H1 (cell line): ENCODE results near the gene COG3. TPM values are rescaled to one million over a fixed set of nuclear protein-coding genes. Genes with fewer than 3 reads are reported as not detected.

Experiments used
- CTCF ChIA-PET: fragments of 300-600 bp; sonication (Branson Sonifier 250); formaldehyde crosslinking; loops from one replicate; lab custom pipeline; 2021; ENCODE audit not compliant: partially characterized antibody; lab: Charles Lee
- POLR2A ChIA-PET: fragments of 300-600 bp; sonication (Branson Sonifier 250); formaldehyde crosslinking; loops from one replicate; lab custom pipeline; 2021; ENCODE audit warnings: inconsistent platforms; ENCODE audit not compliant: partially characterized antibody; lab: Charles Lee
- DNase-seq, 2 experiments: peaks; one replicate each; pipeline versions ENCODE4 v3.0.0 to v3.0.0-alpha.2; 2010 to 2022; ENCODE audit warnings: low spot score in 2 of 2, low read depth in 1 of 2, mixed read lengths in 1 of 2
- FAIRE-seq: peaks from 2 replicates; lab custom pipeline; 2011; peaks lifted over from hg19 to GRCh38; lab: Jason Lieb, UNC
- H2AFZ ChIP-seq: 2 replicates; pipeline ENCODE4 v1.8.1; 2012; ENCODE audit warnings: low read length, inconsistent platforms
- H2AK5ac ChIP-seq: 2 replicates; pipeline ENCODE4 v1.6.1; 2013; ENCODE audit warnings: low read depth, low read length
- H2BK120ac ChIP-seq: replicated peaks from 2 replicates; pipeline ENCODE3; 2013; ENCODE audit warnings: low read depth, low read length, inconsistent platforms
- H2BK12ac ChIP-seq: 2 replicates; pipeline ENCODE4 v1.6.1; 2013; ENCODE audit warnings: low read depth, low read length
- H2BK15ac ChIP-seq: 2 replicates; pipeline ENCODE4 v1.6.1; 2013; ENCODE audit warnings: low read length
- H2BK20ac ChIP-seq: 2 replicates; pipeline ENCODE4 v1.6.1; 2013; ENCODE audit warnings: low read length
- H2BK5ac ChIP-seq: 2 replicates; pipeline ENCODE4 v1.6.1; 2013; ENCODE audit warnings: low read depth, low read length
- H3K14ac ChIP-seq: 2 replicates; pipeline ENCODE4 v1.6.1; 2013; ENCODE audit warnings: inconsistent platforms; ENCODE audit not compliant: insufficient read length
- H3K18ac ChIP-seq: 2 replicates; pipeline ENCODE4 v1.6.1; 2013; ENCODE audit warnings: low read length; ENCODE audit errors: extremely low read depth
- H3K23ac ChIP-seq: 2 replicates; pipeline ENCODE4 v1.6.1; 2013; ENCODE audit warnings: inconsistent platforms; ENCODE audit not compliant: insufficient read length
- H3K23me2 ChIP-seq: 2 replicates; pipeline ENCODE4 v1.6.1; 2013; ENCODE audit warnings: low read depth, low read length
- H3K27ac ChIP-seq: 2 replicates; pipeline ENCODE4 v1.6.1; 2011; ENCODE audit warnings: low read depth, low read length, inconsistent platforms
- H3K27me3 ChIP-seq, 4 experiments: replicated peaks in 1 of 4; 1 replicate in 1 of 4; 2 replicates in 3 of 4; pipeline versions ENCODE4 v1.6.1 to v1.8.1; 2011 to 2013; ENCODE audit warnings: low read length in 3 of 4, mild to moderate bottlenecking in 3 of 4, inconsistent platforms in 2 of 4, mixed read lengths in 2 of 4, moderate library complexity in 1 of 4; ENCODE audit not compliant: control insufficient read depth in 3 of 4, insufficient read depth in 3 of 4; ENCODE audit errors: extremely low read depth in 1 of 4
- H3K36me3 ChIP-seq, 4 experiments: 2 replicates each; pipeline versions ENCODE4 v1.6.1 to v1.8.1; 2011 to 2013; ENCODE audit warnings: mild to moderate bottlenecking in 4 of 4, low read length in 3 of 4, moderate library complexity in 2 of 4, control low read depth in 1 of 4, inconsistent platforms in 1 of 4; ENCODE audit not compliant: insufficient read depth in 4 of 4, control insufficient read depth in 2 of 4
- H3K4ac ChIP-seq: replicated peaks from 2 replicates; pipeline ENCODE3; 2013; ENCODE audit warnings: low read length, low read depth, mixed read lengths, inconsistent platforms; ENCODE audit not compliant: insufficient read length
- H3K4me1 ChIP-seq, 4 experiments: replicated peaks in 1 of 4; 1 replicate in 1 of 4; 2 replicates in 3 of 4; pipeline versions ENCODE4 v1.6.1 to v1.8.1; 2011 to 2013; ENCODE audit warnings: low read length in 3 of 4, inconsistent platforms in 2 of 4, mixed read lengths in 1 of 4; ENCODE audit not compliant: insufficient read depth in 4 of 4, control insufficient read depth in 3 of 4
- H3K4me2 ChIP-seq, 2 experiments: 2 replicates each; pipeline versions ENCODE4 v1.6.1 to v1.8.1; 2011 to 2013; ENCODE audit warnings: low read depth in 2 of 2, low read length in 2 of 2, control low read depth in 1 of 2, inconsistent platforms in 1 of 2, mild to moderate bottlenecking in 1 of 2; ENCODE audit not compliant: insufficient read depth in 1 of 2
- H3K4me3 ChIP-seq, 4 experiments: fragments of 200-600, 300-600 bp in 1 of 4; sonication (generic), shearing (Covaris generic), sonication (Bioruptor Twin) in 1 of 4; 2 replicates each; pipeline versions ENCODE4 v1.5.1 to v1.8.1; 2011 to 2016; ENCODE audit warnings: low read length in 4 of 4, low read depth in 3 of 4, control low read depth in 2 of 4, inconsistent platforms in 2 of 4, mild to moderate bottlenecking in 2 of 4, mixed read lengths in 1 of 4, moderate library complexity in 1 of 4; ENCODE audit not compliant: insufficient read depth in 2 of 4; ENCODE audit errors: extremely low read depth in 1 of 4
- H3K56ac ChIP-seq: replicated peaks from 2 replicates; pipeline ENCODE3; 2013; ENCODE audit warnings: low read depth, mild to moderate bottlenecking, mixed read lengths, low read length, inconsistent platforms; ENCODE audit not compliant: insufficient read length
- H3K79me1 ChIP-seq: 2 replicates; pipeline ENCODE4 v1.6.1; 2013; ENCODE audit warnings: low read depth, low read length, control low read depth
- H3K79me2 ChIP-seq, 2 experiments: 2 replicates each; pipeline versions ENCODE4 v1.6.1 to v1.8.1; 2012 to 2013; ENCODE audit warnings: low read length in 2 of 2, mild to moderate bottlenecking in 2 of 2, inconsistent platforms in 1 of 2; ENCODE audit not compliant: insufficient read depth in 2 of 2, control insufficient read depth in 1 of 2
- H3K9ac ChIP-seq, 4 experiments: replicated peaks in 1 of 4; 1 replicate in 1 of 4; 2 replicates in 3 of 4; pipeline versions ENCODE4 v1.6.1 to v1.8.1; 2011 to 2013; ENCODE audit warnings: low read depth in 3 of 4, low read length in 3 of 4, control low read depth in 2 of 4, mild to moderate bottlenecking in 2 of 4, moderate library complexity in 2 of 4, inconsistent platforms in 1 of 4; ENCODE audit errors: extremely low read depth in 1 of 4
- H3K9me3 ChIP-seq, 2 experiments: 2 replicates each; pipeline versions ENCODE4 v1.6.1 to v1.8.1; 2012 to 2013; ENCODE audit warnings: mild to moderate bottlenecking in 2 of 2, moderate library complexity in 2 of 2, control low read depth in 1 of 2, inconsistent platforms in 1 of 2, low read depth in 1 of 2, low read length in 1 of 2, mixed read lengths in 1 of 2; ENCODE audit not compliant: insufficient read depth in 2 of 2
- H4K20me1 ChIP-seq, 2 experiments: replicated peaks in 1 of 2; 2 replicates each; pipeline versions ENCODE3 to v1.8.1; 2011 to 2013; ENCODE audit warnings: inconsistent platforms in 2 of 2, low read length in 2 of 2, mild to moderate bottlenecking in 1 of 2; ENCODE audit not compliant: insufficient read depth in 2 of 2, control insufficient read depth in 1 of 2
- H4K5ac ChIP-seq: 2 replicates; pipeline ENCODE4 v1.6.1; 2013; ENCODE audit warnings: low read length, low read depth, mixed read lengths, inconsistent platforms; ENCODE audit not compliant: insufficient read length
- H4K8ac ChIP-seq: 2 replicates; pipeline ENCODE4 v1.8.0; 2013; ENCODE audit warnings: mild to moderate bottlenecking, moderate library complexity, low read length, inconsistent platforms; ENCODE audit not compliant: insufficient read depth; ENCODE audit errors: extremely low read depth
- H4K91ac ChIP-seq: replicated peaks from 2 replicates; pipeline ENCODE3; 2013; ENCODE audit warnings: low read length, mixed read lengths, inconsistent platforms; ENCODE audit not compliant: insufficient read length
- SUZ12 ChIP-seq: fragments of 200-600 bp; sonication (generic); IDR thresholded peaks from 2 replicates; pipeline ENCODE4 v1.6.1; 2012; ENCODE audit warnings: mild to moderate bottlenecking, inconsistent platforms, low read length, moderate library complexity, mixed read lengths
- WGBS, 2 experiments: shearing (Covaris generic) in 1 of 2; methylation state at CpG; one replicate each; pipeline versions ENCODE4 v1.1.6 to v1.1.7; 2013 to 2015; ENCODE audit warnings: low lambda C conversion rate in 2 of 2, mixed read lengths in 2 of 2, inconsistent platforms in 1 of 2, low coverage in 1 of 2, missing lambda C conversion rate in 1 of 2; ENCODE audit not compliant: insufficient replicate concordance in 2 of 2, insufficient coverage in 1 of 2, insufficient read length in 1 of 2; ENCODE audit errors: extremely low coverage in 1 of 2, missing lambda C conversion rate in 1 of 2; 5-methylcytosine and 5-hydroxymethylcytosine counted together
- polyA plus RNA-seq, 7 experiments: library from polyadenylated mRNA; depleted of rRNA in 3 of 7; stranded (reverse) in 5 of 7; unstranded in 2 of 7; fragments of >200 nt in 5 of 7; fragments of 200-250 nt in 2 of 7; gene quantifications; 1 replicate in 5 of 7; 2 replicates in 1 of 7; 4 replicates in 1 of 7; pipeline versions ENCODE4 v1.2.1 to v1.2.3, GENCODE V29; 2011 to 2013; ENCODE audit warnings: missing spikeins in 2 of 7, mixed read lengths in 2 of 7
- total RNA-seq: library from RNA; stranded (reverse); fragmentation: NEBNext Ultra II Directional; extraction: Animal tissue kit (Norgen Biotek cat#: 25700); gene quantifications from 2 replicates; pipeline ENCODE4 v1.2.1, GENCODE V29; 2021

COG3 gene
- total and polyA plus RNA-seq, 2 of the 8 experiments (the other 6 are each of a cell fraction or from before 2014, with no cell fraction given): 12.7 to 13.5 TPM

DNA sequence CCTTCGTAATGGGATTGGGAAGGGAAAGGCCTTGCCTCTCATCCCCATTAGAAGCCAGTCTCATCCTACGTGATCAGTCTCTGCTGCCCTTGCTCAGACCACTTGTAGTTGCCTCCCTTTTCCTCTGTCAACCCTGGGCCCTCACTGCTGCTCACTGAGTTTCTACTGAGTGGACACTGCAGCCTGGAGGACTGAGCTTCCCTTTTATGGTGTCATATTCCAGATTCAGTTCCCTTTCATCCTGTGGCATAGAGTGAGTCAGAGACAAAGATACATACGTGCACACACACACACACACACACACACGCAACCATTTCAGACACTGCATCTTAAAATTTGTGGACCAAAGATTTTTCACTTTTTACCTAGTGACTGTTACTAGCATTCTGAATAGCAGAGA is 56.6 kb downstream of the COG3 start:
- H3K27ac ChIP-seq: no peak overlapping the region
- H3K56ac ChIP-seq: no peak overlapping the region
- 93% methylated on average over 4 of the region's 4 CpGs; no CpG with 5 or more reads in 1 of the 2 experiments for WGBS, 2 experiments
- no peak overlapping the region for H3K4ac ChIP-seq
- no peaks in the 10 kb centered on the region for H3K23me2 ChIP-seq
- H3K4me3 ChIP-seq: no peak overlapping the region
- POLR2A ChIA-PET: no interaction called here
- no peak overlapping the region for H3K18ac ChIP-seq
- no peak overlapping the region for H2AFZ ChIP-seq
- peaks cover 5 to 37% (median 24%) of the 10 kb centered on the region in 4 experiments; a peak in 7 of 8 replicates for H3K36me3 ChIP-seq
- H4K91ac ChIP-seq: no peak overlapping the region
- H2BK5ac ChIP-seq: no peak overlapping the region
- no peak overlapping the region for H3K23ac ChIP-seq
- no peak overlapping the region for H4K8ac ChIP-seq
- CTCF ChIA-PET: interaction anchor here (1.2 to 1.5 kb wide), 2 partner anchors 151 to 196 kb away, joined by 3 read pairs; no protein-coding TSS in a partner anchor
- DNase-seq (no peak), FAIRE-seq (no peak)
- no peak overlapping the region for H2BK15ac ChIP-seq
- no peak overlapping the region for H2AK5ac ChIP-seq
- no peaks in the 10 kb centered on the region for H3K79me1 ChIP-seq
- H4K5ac ChIP-seq: no peak overlapping the region
- no peak overlapping the region for H3K9ac ChIP-seq
- H3K79me2 ChIP-seq: no peaks in the 10 kb centered on the region
- H3K9me3 ChIP-seq: no peaks in the 10 kb centered on the region
- H2BK120ac ChIP-seq: no peak overlapping the region
- no peak overlapping the region for H2BK12ac ChIP-seq
- H3K27me3 ChIP-seq: no peaks in the 10 kb centered on the region; a peak in 2 of 7 replicates
- no peak overlapping the region for H3K14ac ChIP-seq
- H3K4me1 ChIP-seq: no peaks in the 10 kb centered on the region
- H2BK20ac ChIP-seq: no peak overlapping the region
- peaks cover 0 to 2% of the 10 kb centered on the region in 2 experiments for H4K20me1 ChIP-seq
- H3K4me2 ChIP-seq: no peak overlapping the region
- no peak for TF ChIP-seq SUZ12
